Measurements from ENCODE around the gene INTS4. TPM values are rescaled to one million over a fixed set of nuclear protein-coding genes. Genes with fewer than 3 reads are reported as not detected.
"Not testable (repeated sequence)": the region's sequence is repeated elsewhere in the genome, so short reads cannot be mapped to it uniquely, and the experiment has no call there.

INTS4 gene
- total and polyA plus RNA-seq, 2 of the 8 experiments (the other 6 are each of a cell fraction or from before 2014, with no cell fraction given) = 27.0 to 31.3 TPM

GRCh38 chr11:77930334-77931208, 63.9 kb downstream of the INTS4 start:
- H3K23ac ChIP-seq (ENCODE audit: insufficient read length); H2BK5ac ChIP-seq (ENCODE audit: low read depth, low read length); H3K4me3 ChIP-seq (ENCODE audit: extremely low read depth in 1 of 4, insufficient read depth in 2 of 4, low read depth in 3 of 4, low read length in 4 of 4); H3K23me2 ChIP-seq (ENCODE audit: low read depth, low read length); H3K27me3 ChIP-seq (replicated peaks in 1 of 4; ENCODE audit: control insufficient read depth in 3 of 4, extremely low read depth in 1 of 4, insufficient read depth in 3 of 4, low read length in 3 of 4); H3K18ac ChIP-seq (ENCODE audit: extremely low read depth, low read length); FAIRE-seq; H2AFZ ChIP-seq (ENCODE audit: low read length); H2BK15ac ChIP-seq (ENCODE audit: low read length); H3K4me2 ChIP-seq (ENCODE audit: insufficient read depth in 1 of 2, low read depth in 2 of 2, low read length in 2 of 2); H2AK5ac ChIP-seq (ENCODE audit: low read depth, low read length); H3K9ac ChIP-seq (replicated peaks in 1 of 4; ENCODE audit: extremely low read depth in 1 of 4, low read depth in 3 of 4, low read length in 3 of 4); H3K79me2 ChIP-seq (ENCODE audit: control insufficient read depth in 1 of 2, insufficient read depth in 2 of 2, low read length in 2 of 2); H3K4me1 ChIP-seq (replicated peaks in 1 of 4; ENCODE audit: control insufficient read depth in 3 of 4, insufficient read depth in 4 of 4, low read length in 3 of 4); DNase-seq (ENCODE audit: low read depth in 1 of 2, low spot score in 2 of 2); H2BK120ac ChIP-seq (replicated peaks; ENCODE audit: low read depth, low read length); H2BK20ac ChIP-seq (ENCODE audit: low read length); H3K14ac ChIP-seq (ENCODE audit: insufficient read length); H3K27ac ChIP-seq (ENCODE audit: low read depth, low read length); H4K91ac ChIP-seq (replicated peaks; ENCODE audit: insufficient read length, low read length); H3K4ac ChIP-seq (replicated peaks; ENCODE audit: insufficient read length, low read depth, low read length); H4K20me1 ChIP-seq (replicated peaks in 1 of 2; ENCODE audit: control insufficient read depth in 1 of 2, insufficient read depth in 2 of 2, low read length in 2 of 2); H2BK12ac ChIP-seq (ENCODE audit: low read depth, low read length); H4K5ac ChIP-seq (ENCODE audit: insufficient read length, low read depth, low read length); H4K8ac ChIP-seq (ENCODE audit: extremely low read depth, insufficient read depth, low read length); H3K56ac ChIP-seq (replicated peaks; ENCODE audit: insufficient read length, low read depth, low read length); POLR2A ChIA-PET (ENCODE audit: partially characterized antibody); H3K9me3 ChIP-seq (ENCODE audit: insufficient read depth in 2 of 2, low read depth in 1 of 2, low read length in 1 of 2); H3K79me1 ChIP-seq (ENCODE audit: low read depth, low read length): not testable (repeated sequence)
- CTCF ChIA-PET (ENCODE audit: partially characterized antibody) = interaction anchor here (0.7 kb wide), 1 partner anchor 396 kb away, joined by 3 read pairs; no protein-coding TSS in a partner anchor
- H3K36me3 ChIP-seq (ENCODE audit: control insufficient read depth in 2 of 4, insufficient read depth in 4 of 4, low read length in 3 of 4) = peaks cover 0 to 11% (median 0%) of the 10 kb centered on the region in 4 experiments; a peak in 3 of 8 replicates
- 91% methylated on average over 3 of the region's 3 CpGs; no CpG with 5 or more reads in 1 of the 2 experiments for WGBS, 2 experiments (ENCODE audit: extremely low coverage in 1 of 2, insufficient coverage in 1 of 2, insufficient read length in 1 of 2, insufficient replicate concordance in 2 of 2, low coverage in 1 of 2, low lambda C conversion rate in 2 of 2, missing lambda C conversion rate in 1 of 2)

DNA sequence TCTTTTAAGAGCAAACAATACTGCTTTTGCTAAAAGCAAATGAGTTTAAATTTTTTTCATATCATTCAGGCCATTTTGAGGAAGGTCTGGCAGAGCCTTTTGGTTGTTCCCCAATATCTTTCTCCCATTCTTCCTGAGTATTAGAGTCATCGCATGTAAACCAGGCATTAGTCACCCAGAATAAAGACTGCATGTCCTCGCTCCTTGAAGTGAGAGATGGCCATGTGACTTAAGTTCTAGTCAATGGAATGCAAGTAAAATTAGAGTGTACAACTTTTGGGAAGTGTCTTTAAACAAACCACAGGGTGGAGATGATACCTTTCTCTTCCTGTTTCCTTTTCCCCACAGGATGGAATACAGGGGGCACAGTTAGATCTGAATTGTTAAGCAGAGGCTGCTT, 76.8 kb downstream of the INTS4 start:
- H3K23ac ChIP-seq (ENCODE audit: insufficient read length); H3K4me1 ChIP-seq (replicated peaks in 1 of 4; ENCODE audit: control insufficient read depth in 3 of 4, insufficient read depth in 4 of 4, low read length in 3 of 4); FAIRE-seq; H2BK20ac ChIP-seq (ENCODE audit: low read length); H4K91ac ChIP-seq (replicated peaks; ENCODE audit: insufficient read length, low read length); H2AFZ ChIP-seq (ENCODE audit: low read length); H3K4me2 ChIP-seq (ENCODE audit: insufficient read depth in 1 of 2, low read depth in 2 of 2, low read length in 2 of 2); H4K5ac ChIP-seq (ENCODE audit: insufficient read length, low read depth, low read length); H3K79me1 ChIP-seq (ENCODE audit: low read depth, low read length); H3K79me2 ChIP-seq (ENCODE audit: control insufficient read depth in 1 of 2, insufficient read depth in 2 of 2, low read length in 2 of 2); H4K8ac ChIP-seq (ENCODE audit: extremely low read depth, insufficient read depth, low read length); H3K23me2 ChIP-seq (ENCODE audit: low read depth, low read length); H2BK120ac ChIP-seq (replicated peaks; ENCODE audit: low read depth, low read length); H2AK5ac ChIP-seq (ENCODE audit: low read depth, low read length); H3K36me3 ChIP-seq (ENCODE audit: control insufficient read depth in 2 of 4, insufficient read depth in 4 of 4, low read length in 3 of 4); H3K9me3 ChIP-seq (ENCODE audit: insufficient read depth in 2 of 2, low read depth in 1 of 2, low read length in 1 of 2); DNase-seq (ENCODE audit: low read depth in 1 of 2, low spot score in 2 of 2); CTCF ChIA-PET (ENCODE audit: partially characterized antibody); H2BK12ac ChIP-seq (ENCODE audit: low read depth, low read length); H3K56ac ChIP-seq (replicated peaks; ENCODE audit: insufficient read length, low read depth, low read length); POLR2A ChIA-PET (ENCODE audit: partially characterized antibody); H3K18ac ChIP-seq (ENCODE audit: extremely low read depth, low read length); H2BK15ac ChIP-seq (ENCODE audit: low read length); H2BK5ac ChIP-seq (ENCODE audit: low read depth, low read length); H3K4ac ChIP-seq (replicated peaks; ENCODE audit: insufficient read length, low read depth, low read length); H3K27me3 ChIP-seq (replicated peaks in 1 of 4; ENCODE audit: control insufficient read depth in 3 of 4, extremely low read depth in 1 of 4, insufficient read depth in 3 of 4, low read length in 3 of 4); H4K20me1 ChIP-seq (replicated peaks in 1 of 2; ENCODE audit: control insufficient read depth in 1 of 2, insufficient read depth in 2 of 2, low read length in 2 of 2); H3K27ac ChIP-seq (ENCODE audit: low read depth, low read length); H3K9ac ChIP-seq (replicated peaks in 1 of 4; ENCODE audit: extremely low read depth in 1 of 4, low read depth in 3 of 4, low read length in 3 of 4); H3K14ac ChIP-seq (ENCODE audit: insufficient read length); H3K4me3 ChIP-seq (ENCODE audit: extremely low read depth in 1 of 4, insufficient read depth in 2 of 4, low read depth in 3 of 4, low read length in 4 of 4): not testable (repeated sequence)
- no CpG with 5 or more reads among the region's 2 CpGs for WGBS, 2 experiments (ENCODE audit: extremely low coverage in 1 of 2, insufficient coverage in 1 of 2, insufficient read length in 1 of 2, insufficient replicate concordance in 2 of 2, low coverage in 1 of 2, low lambda C conversion rate in 2 of 2, missing lambda C conversion rate in 1 of 2)
